HG03039 (cell line): ENCODE measurements around the gene STXBP1.

ENCODE experiments used
- ATAC-seq: cut with Tn5 transposase; IDR thresholded peaks from one replicate; pipeline ENCODE4 v1.9.1; 2021; ENCODE audit warnings: mild to moderate bottlenecking, moderate library complexity; ENCODE audit not compliant: unreplicated experiment

STXBP1 gene

DNA sequence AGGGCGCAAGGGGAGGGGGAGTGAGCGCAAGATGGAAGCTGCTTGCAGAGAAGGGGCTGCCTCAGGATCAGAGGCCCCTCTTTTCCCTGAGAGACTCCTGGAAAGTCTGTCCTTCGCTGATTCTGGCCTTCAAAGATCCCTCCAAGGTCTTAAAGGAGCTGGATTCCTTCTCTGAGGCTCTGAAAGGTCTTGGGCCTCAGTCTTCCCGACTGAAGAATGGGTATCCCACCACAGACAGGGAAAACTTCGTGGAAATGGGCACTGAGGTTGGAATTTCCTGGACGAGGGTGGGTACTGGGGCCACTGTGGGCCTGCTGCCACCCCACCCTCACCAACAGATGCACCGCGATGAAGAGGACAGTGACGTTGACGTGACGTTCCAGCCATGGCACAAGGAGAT, 100.3 kb downstream of the STXBP1 start:
- ATAC-seq, result no peak

DNA sequence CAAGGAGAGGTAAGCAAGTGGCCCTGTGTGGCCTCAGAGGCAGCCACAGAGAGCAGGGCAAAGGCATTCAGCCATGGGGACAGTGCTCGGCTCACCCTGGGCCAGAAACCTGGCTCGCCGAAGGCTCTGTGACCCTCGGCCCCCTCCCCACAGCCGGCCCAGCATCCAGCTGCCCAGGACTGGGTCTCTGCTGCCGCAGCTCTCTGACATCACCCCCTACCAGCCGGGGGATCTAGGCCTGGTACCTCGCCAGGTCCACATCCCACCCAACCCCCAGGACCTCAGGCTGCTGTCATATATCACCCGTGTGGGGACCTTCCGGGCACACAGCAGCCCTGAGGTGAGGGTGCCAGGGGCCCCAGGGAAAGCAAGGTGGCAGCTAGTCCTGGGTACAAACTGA, 100.8 kb downstream of the STXBP1 start:
- no peak for ATAC-seq

DNA sequence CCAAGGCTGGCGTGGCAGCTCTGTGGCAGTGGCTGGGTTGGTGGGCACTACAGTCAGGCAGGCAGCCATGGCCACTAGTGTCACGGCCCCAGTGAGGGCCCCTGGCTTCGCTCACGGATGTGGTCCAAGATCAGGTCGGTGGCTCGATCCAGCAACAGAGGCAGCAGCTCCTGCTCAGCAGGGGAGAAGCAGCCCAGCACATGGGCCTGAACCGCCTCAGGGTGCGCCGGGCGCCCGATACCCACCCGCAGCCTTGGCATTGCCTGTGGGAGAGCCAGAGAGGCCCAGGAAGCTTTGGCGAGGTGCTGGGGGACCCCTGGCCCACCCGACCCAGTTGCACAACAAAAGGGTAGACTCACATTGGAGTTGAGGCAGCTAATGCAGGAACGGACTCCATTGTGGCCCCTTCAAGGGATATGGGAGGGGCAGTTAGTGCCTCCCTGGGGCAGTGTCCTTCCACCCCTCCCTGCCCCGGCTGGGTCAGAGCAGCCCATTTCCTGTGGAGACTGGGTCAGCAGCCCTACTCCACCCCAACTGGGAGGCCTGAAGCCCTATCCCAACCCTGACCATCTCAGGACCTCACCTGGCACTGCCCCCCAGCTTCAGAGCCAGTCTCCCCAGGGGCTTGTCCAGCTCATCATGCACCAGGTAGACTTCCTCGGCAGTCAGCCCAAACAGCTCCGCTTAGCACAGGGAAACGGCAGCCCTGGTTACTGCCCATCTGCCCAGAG, 102.1 kb downstream of the STXBP1 start:
- no peak for ATAC-seq

DNA sequence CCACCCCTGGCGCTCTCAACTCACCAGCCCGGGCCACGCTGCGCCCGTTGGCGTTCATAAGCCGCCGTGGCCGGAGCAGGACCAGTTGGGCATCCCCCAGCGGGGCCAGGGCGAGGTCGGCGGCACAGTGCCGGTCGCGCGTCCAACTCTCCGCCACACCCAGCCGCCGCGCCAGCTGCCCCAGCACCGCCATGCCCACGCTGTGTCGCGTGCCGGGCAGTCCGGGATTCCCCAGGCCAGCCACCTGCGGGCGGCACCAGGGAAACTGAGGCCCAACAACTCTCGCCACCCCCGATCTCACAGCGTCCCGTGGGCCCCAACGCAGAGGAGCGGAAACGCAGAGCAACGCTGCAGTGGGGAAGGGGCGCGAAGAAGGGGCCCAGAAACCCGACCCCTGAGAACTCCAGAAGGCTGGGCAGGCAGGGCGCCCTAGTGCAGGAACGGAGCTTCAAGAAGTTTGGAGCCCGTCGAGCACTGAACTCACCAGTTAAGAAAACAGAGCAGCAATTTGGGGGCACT, 102.9 kb downstream of the STXBP1 start:
- no peak for ATAC-seq

DNA sequence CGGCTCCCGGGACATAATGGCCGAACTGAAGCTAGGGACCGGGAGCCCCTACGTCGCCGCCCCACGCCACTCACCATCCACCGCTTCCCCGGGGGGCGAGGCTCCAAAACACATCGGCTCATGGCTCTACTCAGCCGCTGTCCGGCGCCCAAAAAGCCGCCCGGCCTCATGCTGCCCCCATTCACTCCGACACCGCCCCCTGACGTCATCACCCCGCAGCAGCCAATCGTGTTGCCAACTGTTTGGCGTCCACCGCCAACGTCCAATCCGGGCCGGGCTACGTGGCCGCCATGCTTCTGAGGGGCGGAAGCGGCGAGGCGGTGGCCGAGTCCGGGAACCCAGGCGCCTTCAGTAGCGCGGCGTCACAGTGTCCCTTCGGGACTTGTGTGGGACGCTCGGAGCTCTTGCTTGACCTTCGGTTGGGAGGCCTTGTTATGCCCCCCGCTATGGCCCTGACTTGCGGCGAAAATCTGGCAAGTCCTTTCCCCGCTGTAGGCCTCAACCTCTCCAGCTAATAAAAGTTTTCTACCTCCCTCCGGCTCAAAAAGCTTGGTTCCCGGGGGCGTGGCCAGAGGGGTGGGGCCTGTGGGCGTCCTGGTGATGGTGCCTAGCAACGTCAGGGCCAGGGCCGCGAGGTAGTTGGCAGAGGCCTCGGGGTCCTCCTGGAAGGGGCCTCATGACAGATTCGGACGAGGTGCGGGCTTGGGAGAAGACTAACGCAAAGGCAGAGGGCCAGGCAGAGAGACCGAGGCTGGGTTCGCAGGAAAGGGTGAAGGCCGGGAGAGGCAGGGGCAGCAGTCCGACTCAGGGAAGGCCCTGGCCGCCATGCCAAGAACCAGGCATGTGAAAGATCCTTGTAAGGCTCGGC, 103.6 kb downstream of the STXBP1 start, which contains the start of the genes PTRH1 and TTC16:
PTRH1 (minus strand) TSS at position 194 of the 868 bp plus-strand sequence; CDS start at position 170, 24 bp downstream.
TTC16 (plus strand) TSS at position 610 of the 868 bp plus-strand sequence; CDS start at position 677, 67 bp downstream.
- peak; percentile 89 for ATAC-seq

DNA sequence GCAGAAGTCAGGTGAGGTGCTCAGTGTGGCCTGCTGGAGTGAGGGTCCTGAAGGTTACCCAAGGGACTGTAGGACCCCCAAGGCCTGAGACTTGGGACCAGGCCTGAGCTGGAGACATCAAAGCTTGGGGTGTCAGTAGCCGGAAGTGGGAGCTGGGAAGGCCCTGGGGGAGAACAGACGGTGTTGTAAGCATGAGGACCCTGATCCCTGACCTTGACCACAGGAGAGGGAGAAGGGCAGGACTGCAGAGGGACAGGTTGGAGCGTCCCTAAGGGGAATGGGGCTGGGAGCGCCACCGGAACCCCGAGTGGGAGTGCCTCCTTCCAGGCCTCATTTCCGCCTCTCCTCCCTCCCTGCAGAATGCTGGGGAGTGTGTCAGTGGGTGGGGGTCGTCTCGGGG, 104.3 kb downstream of the STXBP1 start:
- no peak for ATAC-seq

DNA sequence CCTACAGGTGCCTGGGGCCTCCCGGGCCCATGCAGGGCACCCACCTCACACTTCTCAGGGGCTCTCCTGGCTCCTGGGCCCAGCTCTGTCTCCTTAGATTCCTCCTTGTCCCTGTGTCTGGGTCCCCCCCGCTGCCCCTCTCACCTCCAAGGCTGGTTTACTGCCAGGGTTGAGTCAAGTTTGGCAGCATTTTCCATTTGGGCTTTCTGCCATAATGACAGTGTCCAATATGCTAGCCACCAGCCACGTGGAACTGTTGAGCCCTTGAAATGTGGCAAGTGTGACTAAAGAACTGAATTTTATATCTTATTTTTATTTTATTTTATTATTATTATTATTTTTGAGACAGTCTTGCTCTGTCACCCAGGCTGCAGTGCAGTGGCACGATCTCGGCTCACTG, 105.7 kb downstream of the STXBP1 start:
- ATAC-seq, result no peak

DNA sequence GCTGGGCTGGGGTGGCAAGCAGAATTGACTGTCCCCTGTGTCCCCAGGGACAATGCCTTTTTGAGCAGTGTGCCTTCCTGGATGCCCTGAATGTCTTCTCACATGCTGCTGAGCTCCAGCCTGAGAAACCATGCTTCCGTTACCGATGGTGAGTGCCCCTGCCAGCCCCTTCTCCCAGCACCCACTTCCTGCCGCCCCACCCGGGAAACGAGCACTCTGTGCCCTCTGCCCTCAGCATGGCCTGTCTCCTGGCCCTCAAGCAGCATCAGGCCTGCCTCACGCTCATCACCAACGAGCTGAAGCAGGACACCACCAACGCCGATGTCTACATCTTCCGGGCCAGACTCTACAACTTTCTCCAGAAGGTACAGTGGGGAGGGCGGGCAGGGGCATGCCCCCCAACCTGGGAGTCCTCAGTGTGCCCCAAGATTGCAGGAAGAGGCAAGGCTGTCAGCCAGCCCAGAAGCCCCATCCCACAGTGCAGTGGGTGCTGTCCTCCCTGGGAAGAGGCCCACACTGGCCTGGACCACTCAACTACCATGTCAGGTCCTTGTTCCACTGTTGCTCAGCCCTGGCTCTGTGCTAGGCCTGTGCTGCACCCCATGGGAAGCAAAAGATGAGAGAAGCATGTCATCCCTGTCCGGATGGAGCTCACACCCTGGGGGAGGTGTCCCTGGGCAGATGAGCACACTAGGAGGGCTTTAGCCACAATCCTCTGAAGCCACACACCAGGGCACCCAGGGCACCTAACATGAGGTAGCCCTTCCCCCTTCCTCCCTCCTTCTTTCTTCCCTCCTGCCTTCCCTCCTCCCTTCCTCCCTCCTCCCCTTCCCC, 108.2 kb downstream of the STXBP1 start:
- no peak for ATAC-seq

DNA sequence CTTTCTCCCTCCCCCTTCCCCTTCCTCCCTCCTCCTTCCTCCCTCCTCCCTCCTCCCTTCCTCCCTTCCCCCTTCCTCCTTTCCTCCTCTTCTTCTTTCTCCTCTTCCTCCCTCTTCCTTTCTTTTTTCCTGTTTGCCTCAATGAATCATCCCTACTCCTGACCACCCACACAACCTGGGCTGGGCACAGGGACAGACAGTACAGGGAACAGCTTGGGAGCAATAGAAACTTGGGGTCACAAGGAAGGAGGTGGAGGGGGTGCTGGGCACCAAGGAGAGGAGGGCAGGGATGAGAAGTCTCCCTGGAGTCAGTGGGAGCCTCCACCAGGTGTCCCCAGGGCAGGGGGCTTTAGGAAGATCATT, 108.8 kb downstream of the STXBP1 start:
- ATAC-seq, result no peak

DNA sequence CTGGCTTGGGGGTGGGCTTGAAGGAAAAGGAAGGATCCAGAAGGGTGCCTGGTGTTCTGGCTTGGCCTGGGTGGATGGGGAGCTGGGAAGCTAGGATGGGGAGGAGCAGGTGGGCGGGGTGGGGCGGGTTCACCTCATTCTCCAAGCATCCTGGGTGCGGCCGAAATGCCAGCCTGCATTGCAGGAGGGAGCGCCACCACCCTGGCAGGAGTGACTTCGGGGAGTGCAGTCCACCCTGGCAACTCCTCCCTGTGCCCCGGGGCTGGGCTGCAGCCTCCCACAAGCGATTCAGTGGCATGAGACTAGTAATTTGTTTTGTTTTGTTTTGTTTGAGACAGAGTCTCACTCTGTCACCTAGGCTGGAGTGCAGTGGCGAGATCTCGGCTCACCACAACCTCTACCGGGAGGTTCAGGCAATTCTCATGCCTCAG, 109.3 kb downstream of the STXBP1 start:
- no peak for ATAC-seq

DNA sequence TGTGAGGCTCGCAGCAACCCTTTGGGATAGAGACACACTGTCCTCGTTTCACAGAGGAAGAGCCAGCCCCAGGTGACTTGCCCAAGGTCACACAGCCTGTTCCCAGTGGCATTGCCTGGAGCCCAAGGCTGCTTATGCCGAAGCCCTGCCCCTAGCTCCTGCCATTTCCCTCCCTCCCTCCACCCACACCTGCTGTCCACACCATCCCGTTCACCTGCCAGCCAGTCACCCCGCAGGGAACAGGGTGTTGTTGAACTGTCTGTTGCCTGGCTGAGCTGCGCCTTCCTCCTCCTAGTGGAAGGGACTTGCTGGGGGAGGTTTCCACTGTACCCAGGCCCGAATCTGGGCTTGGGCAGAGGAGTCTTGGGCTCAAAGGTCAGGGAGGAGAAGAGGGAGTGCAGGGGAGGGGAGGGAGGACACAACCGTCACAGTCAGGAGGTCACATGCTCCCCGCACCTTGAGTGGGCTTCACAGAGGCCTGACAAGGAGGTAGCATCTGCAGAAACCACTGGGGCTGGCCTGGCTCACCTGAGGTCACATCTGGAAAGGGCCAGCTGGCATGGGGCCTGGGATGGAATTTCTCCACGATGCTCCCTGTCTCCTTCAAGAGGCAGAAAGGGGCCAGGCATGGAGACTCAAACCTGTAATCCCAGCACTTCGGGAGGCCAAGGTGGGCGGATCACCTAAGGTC, 110.1 kb downstream of the STXBP1 start:
- ATAC-seq, result no peak

DNA sequence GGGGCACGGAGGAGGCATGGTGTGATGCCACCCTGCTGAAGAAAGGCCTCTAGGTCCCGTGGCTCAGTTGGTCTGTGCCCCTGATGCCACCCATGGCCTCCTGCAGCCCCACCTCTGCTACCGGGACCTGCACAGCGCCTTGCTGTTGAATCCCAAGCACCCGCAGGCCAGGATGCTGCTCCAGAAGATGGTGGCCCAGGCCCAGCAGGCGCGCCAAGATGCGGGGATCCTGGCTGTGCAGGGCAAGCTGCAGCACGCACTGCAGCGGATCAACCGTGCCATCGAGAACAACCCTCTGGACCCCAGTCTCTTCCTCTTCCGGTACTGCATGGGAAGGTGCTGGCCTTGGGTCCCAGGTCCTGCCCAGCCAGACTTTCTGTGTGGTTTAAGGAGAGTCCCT, 110.9 kb downstream of the STXBP1 start:
- ATAC-seq, result no peak

DNA sequence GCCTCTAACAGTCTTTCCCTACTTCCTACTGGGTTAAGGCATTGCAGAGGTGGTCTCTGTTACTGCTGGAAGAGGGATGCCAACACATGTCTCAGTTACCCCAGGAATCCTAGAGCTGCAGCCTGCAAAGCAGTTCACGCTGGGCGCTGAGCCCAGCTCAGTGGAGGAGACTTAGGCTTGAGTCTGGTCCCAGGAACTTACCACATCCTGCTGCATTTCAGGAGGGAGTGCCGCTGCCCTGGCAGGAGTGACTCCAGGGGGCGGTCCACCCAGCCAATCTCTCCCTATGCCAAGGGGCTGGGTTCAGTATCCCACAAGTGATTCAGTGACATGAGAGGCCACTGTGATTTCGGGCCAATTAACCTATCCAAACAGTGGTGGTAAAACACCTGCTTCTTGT, 111.4 kb downstream of the STXBP1 start:
- no peak for ATAC-seq

DNA sequence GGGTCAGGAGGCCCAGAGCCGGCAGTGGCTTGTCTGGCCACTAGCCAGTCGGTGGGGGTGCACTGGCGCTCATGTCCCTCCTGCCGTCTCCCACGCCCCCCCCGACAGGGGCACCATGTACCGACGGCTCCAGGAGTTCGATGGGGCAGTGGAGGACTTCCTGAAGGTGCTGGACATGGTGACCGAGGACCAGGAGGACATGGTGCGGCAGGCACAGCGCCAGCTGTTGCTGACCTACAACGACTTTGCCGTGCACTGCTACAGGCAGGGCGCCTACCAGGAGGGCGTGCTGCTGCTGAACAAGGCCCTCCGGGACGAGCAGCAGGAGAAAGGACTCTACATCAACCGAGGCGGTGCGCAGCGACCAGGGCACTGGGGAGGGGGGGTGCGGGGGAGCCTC, 111.9 kb downstream of the STXBP1 start:
- no peak for ATAC-seq

DNA sequence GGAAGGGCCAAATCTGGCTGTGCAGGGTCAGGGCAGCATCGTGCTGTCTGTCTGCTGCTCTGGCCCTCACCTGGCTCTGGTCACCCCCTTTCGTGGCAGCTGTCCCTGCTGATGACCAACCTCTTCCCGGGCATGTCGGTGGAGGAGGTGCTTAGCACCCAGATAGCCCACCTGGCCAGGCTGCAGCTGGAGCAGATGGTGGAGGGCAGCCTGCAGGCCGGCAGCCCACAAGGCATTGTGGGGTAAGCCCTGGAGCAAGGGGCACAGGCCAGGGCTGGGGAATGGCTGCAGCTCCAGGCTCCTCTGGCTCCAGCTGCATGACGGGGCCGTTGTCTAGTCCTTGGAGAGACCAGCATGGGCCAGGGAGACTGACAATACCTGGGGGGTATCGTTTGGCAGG, 114.8 kb downstream of the STXBP1 start:
- ATAC-seq, result no peak

DNA sequence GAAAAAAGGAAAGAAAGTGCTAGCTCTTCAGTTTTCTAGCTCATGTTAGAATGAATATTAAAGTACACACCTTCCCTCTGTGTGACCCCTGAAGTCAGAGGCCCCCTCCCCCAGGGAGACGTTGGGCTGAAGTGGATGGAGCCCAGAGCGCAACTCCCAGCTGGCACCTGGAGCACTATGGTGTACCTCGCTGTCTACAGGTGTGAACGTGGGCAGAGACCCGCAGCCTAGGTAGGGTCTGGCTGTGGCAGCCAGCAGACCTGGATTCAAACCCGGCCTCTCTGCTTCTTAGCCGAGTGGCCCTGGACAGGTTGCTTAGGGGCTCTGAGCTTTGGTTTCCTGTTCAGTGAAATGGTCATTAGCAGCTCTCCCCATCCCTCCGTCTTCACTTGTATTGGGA, 116.7 kb downstream of the STXBP1 start:
- no peak for ATAC-seq

DNA sequence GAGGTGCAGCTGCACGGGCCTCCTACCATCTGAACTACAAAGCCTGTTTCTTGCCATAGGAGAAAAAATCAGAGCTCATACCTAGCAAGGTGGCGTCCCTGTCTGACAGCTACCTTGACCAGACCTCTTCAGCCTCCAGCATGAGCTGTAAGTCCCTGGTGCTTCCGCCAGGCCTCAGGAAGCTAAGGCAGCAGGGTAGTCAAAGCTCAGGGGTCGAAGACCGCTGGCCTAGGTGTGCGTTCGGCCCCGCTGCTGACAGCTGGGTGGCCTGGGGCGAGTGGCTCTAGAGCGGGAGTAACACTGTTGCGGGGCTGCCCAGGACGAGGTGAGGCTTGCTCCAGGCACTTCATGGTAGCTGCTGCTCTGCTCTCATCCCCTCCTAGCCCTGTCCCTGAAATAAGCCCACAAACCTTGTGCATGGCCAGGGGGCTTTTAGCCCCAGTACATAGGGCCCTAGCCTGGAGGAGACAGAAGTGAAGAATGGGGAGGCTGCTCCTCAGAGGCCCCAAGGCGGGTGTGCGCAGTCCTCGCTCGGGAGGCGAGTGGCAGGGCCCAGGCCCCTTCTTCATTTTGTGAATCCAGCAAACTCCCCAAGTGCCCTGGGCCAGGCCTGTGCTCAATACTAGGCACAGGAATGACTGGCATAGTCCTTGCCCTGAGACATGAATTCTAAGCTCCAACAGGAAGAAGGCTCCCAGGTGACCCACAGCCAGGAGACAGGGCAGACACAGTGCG, 117.6 kb downstream of the STXBP1 start:
- ATAC-seq, result no peak

DNA sequence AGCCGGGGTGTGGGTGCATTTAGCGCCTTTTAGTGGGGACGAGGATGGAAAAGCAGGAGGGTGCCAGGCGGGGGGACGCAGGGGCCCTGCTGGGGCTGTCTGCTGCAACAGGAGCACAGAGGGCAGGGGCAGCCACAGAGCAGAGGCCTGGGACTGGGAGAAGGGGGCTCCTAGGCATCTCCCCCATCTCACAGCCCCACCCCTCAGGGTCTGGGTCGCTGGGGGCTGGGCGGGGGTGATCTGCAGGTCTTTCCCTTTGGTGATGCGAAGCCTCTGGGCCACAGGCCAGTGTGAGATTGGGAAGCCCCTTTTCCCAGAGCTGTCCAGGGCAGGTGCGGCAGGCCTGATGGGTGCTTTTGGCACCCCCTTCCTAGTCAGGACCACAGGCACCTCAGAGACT, 118.2 kb downstream of the STXBP1 start:
- ATAC-seq, result no peak

DNA sequence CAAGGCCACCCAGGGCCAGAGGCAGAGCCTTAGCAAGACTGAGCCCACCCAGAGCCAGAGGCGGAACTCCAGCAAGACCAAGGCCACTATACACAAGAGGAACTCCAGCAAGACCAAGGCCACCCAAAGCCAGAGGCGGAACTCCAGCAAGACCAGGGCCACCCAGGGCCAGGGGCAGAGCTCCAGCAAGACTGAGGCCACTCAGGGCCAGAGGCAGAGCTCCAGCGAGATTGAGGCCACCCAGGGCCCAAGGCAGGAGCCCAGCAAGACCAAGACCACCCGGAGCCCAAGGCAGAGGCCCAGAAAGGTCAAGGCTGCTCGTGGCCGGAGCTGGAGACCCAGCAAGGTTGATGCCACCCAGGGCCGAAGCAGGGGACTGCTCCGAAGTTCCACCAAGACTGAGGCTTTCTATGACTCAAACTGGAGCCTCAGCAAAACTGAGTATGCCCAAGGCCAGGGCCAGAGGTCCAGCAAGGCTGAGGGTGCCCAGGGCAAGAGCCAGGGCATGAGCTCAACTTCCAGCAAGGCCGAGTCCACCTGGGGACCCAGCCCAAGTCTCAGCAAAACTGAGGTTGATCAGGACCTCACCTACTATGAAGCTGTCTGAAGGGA, 118.8 kb downstream of the STXBP1 start:
- no peak for ATAC-seq
